Fibroblast of pulmonary artery (primary cell): ENCODE measurements around the gene RAB20.
"Not testable (repeated sequence)": the region's sequence is repeated elsewhere in the genome, so short reads cannot be mapped to it uniquely, and the experiment has no call there.

Source experiments
- DNase-seq: peaks from one replicate; pipeline ENCODE4 v3.0.0-alpha.2; 2010; ENCODE audit warnings: low read depth
- H3K4me3 ChIP-seq: replicated peaks from 2 replicates; pipeline ENCODE4 v1.5.1; 2011; ENCODE audit warnings: low read depth, mild to moderate bottlenecking, control low read depth, low read length, moderate library complexity
- CTCF ChIP-seq: IDR thresholded peaks from 2 replicates; pipeline ENCODE4 v1.5.1; 2011; ENCODE audit warnings: mild to moderate bottlenecking, control low read depth, low read length, inconsistent platforms; ENCODE audit errors: missing control alignments

RAB20 gene

GRCh38 chr13:110498765-110499164 lies 62.8 kb downstream of the RAB20 start:
- no peak for DNase-seq
- no peak overlapping the region for H3K4me3 ChIP-seq
- no peak for TF ChIP-seq CTCF

GRCh38 chr13:110498327-110498726 lies 63.2 kb downstream of the RAB20 start:
- DNase-seq = no peak
- no peak for TF ChIP-seq CTCF
- H3K4me3 ChIP-seq = no peak overlapping the region

GRCh38 chr13:110497896-110498295 lies 63.6 kb downstream of the RAB20 start:
- not testable (repeated sequence) for DNase-seq, H3K4me3 ChIP-seq

GRCh38 chr13:110497003-110497402 lies 64.5 kb downstream of the RAB20 start:
- H3K4me3 ChIP-seq = no peak overlapping the region
- no peak for TF ChIP-seq CTCF
- DNase-seq = no peak

- no peak for TF ChIP-seq CTCF
- H3K4me3 ChIP-seq = no peak overlapping the region
- no peak for DNase-seq
These were observed 65.2 kb downstream of the RAB20 start for GRCh38 chr13:110496281-110496680.

GRCh38 chr13:110495881-110496280 lies 65.6 kb downstream of the RAB20 start:
- no peak for TF ChIP-seq CTCF
- no peak for DNase-seq
- H3K4me3 ChIP-seq = no peak overlapping the region

- no peak for DNase-seq
- H3K4me3 ChIP-seq = no peak overlapping the region
- TF ChIP-seq CTCF = no peak
These were observed 66.1 kb downstream of the RAB20 start for GRCh38 chr13:110495376-110495775.

GRCh38 chr13:110493613-110494012 lies 67.9 kb downstream of the RAB20 start:
- H3K4me3 ChIP-seq = no peak overlapping the region
- no peak for TF ChIP-seq CTCF
- DNase-seq = no peak
